SU-DHL-6 (cell line): Measurements from ENCODE around the gene MAML3.

Experiments
- H2AFZ ChIP-seq: fragments of 200-600 bp; sonication (generic); 2 replicates; pipeline ENCODE4 v1.6.1; 2014; ENCODE audit warnings: low read depth, mild to moderate bottlenecking, moderate library complexity, mixed read lengths, antibody characterized with exemption, low read length; ENCODE audit not compliant: severe bottlenecking
- H3F3A ChIP-seq: fragments of 200-600 bp; shearing (Covaris generic); 2 replicates; pipeline ENCODE4 v1.6.0; 2016; ENCODE audit warnings: antibody characterized with exemption, mild to moderate bottlenecking; ENCODE audit not compliant: insufficient read depth
- H3K27ac ChIP-seq: fragments of 200-600 bp; sonication (generic); 2 replicates; pipeline ENCODE4 v1.5.1; 2016; ENCODE audit warnings: low read depth, mild to moderate bottlenecking, low read length, moderate library complexity, mixed read lengths
- H3K27me3 ChIP-seq: fragments of 200-600 bp; sonication (generic), shearing (Covaris generic); 2 replicates; pipeline ENCODE4 v1.6.0; 2014; ENCODE audit warnings: mild to moderate bottlenecking, low read length
- H3K36me3 ChIP-seq: fragments of 200-600 bp; sonication (generic); 2 replicates; pipeline ENCODE4 v1.6.1; 2014; ENCODE audit warnings: mild to moderate bottlenecking, low read length, mixed read lengths
- H3K4me2 ChIP-seq: fragments of 300-600, 200-600 bp; shearing (Covaris generic), sonication (generic); 2 replicates; pipeline ENCODE4 v1.6.0; 2014; ENCODE audit warnings: low read length, low read depth, mild to moderate bottlenecking; ENCODE audit not compliant: poor library complexity, severe bottlenecking
- H3K4me3 ChIP-seq: fragments of 200-600 bp; sonication (generic); 2 replicates; pipeline ENCODE4 v1.5.1; 2014; ENCODE audit warnings: antibody characterized with exemption, low read length, mild to moderate bottlenecking, mixed read lengths; ENCODE audit not compliant: insufficient read depth, poor library complexity, severe bottlenecking
- H3K79me2 ChIP-seq: fragments of 200-600 bp; sonication (generic); 2 replicates; pipeline ENCODE4 v1.6.1; 2014; ENCODE audit warnings: mild to moderate bottlenecking, low read length, moderate library complexity; ENCODE audit not compliant: insufficient read depth
- H3K9ac ChIP-seq: fragments of 200-600 bp; sonication (generic); 2 replicates; pipeline ENCODE4 v1.7.0; 2014; ENCODE audit warnings: mild to moderate bottlenecking, low read length
- H3K9me2 ChIP-seq: fragments of 200-600 bp; sonication (generic); replicated peaks from 2 replicates; pipeline ENCODE4 v1.6.1; 2014; ENCODE audit warnings: low read length; ENCODE audit not compliant: insufficient read depth
- H3K9me3 ChIP-seq: fragments of 200-600 bp; sonication (generic); 2 replicates; pipeline ENCODE4 v1.6.1; 2014; ENCODE audit warnings: low read length, mixed read lengths; ENCODE audit not compliant: insufficient read depth
- H4K20me1 ChIP-seq: fragments of 200-600 bp; sonication (generic); 2 replicates; pipeline ENCODE4 v1.6.1; 2014; ENCODE audit warnings: low read depth, mild to moderate bottlenecking, antibody characterized with exemption, low read length, moderate library complexity, mixed read lengths
- CTCF ChIP-seq: fragments of 200-600 bp; sonication (generic); IDR thresholded peaks from one replicate; pipeline ENCODE4 v1.5.1; 2017; ENCODE audit warnings: antibody characterized with exemption, mild to moderate bottlenecking, low read length, moderate library complexity; ENCODE audit not compliant: insufficient read depth, poor library complexity, severe bottlenecking
- EZH2phosphoT487 ChIP-seq: fragments of 200-600 bp; sonication (generic), shearing (Covaris generic); conservative IDR thresholded peaks from 2 replicates; pipeline ENCODE4 v1.6.1; 2018; ENCODE audit warnings: mild to moderate bottlenecking, antibody characterized with exemption, low read length, moderate library complexity, mixed read lengths

MAML3 gene

GRCh38 chr4:140153419-140153717 is 616 bp downstream of the MAML3 start:
- H4K20me1 ChIP-seq, result no peaks in the 10 kb centered on the region
- no peaks in the 10 kb centered on the region for H3K9me2 ChIP-seq
- no peaks in the 10 kb centered on the region for H3K27me3 ChIP-seq
- no peaks in the 10 kb centered on the region for H3K79me2 ChIP-seq
- H3K9ac ChIP-seq, result peak overlapping the region; percentile 61
- no peaks in the 10 kb centered on the region for H3K36me3 ChIP-seq
- peaks cover 21% of the 10 kb centered on the region for H3F3A ChIP-seq
- H3K27ac ChIP-seq, result no peak overlapping the region
- TF ChIP-seq CTCF (no peak), EZH2phosphoT487 (no peak)
- H2AFZ ChIP-seq, result peak overlapping the region; percentile 68
- H3K4me2 ChIP-seq, result peak overlapping the region; percentile 88
- H3K9me3 ChIP-seq, result no peaks in the 10 kb centered on the region
- H3K4me3 ChIP-seq, result peak overlapping the region; percentile 63

- H3K4me2 ChIP-seq, result peak overlapping the region; percentile 88
- no peaks in the 10 kb centered on the region for H3K9me2 ChIP-seq
- H3K4me3 ChIP-seq, result peak overlapping the region; percentile 63
- H3K9ac ChIP-seq, result peak overlapping the region; percentile 61
- no peak overlapping the region for H3K27ac ChIP-seq
- no peaks in the 10 kb centered on the region for H3K36me3 ChIP-seq
- H3K79me2 ChIP-seq, result no peaks in the 10 kb centered on the region
- H3K27me3 ChIP-seq, result no peaks in the 10 kb centered on the region
- H3K9me3 ChIP-seq, result no peaks in the 10 kb centered on the region
- TF ChIP-seq CTCF (no peak), EZH2phosphoT487 (no peak)
- H4K20me1 ChIP-seq, result no peaks in the 10 kb centered on the region
- H2AFZ ChIP-seq, result peak overlapping the region; percentile 48
- peaks cover 21% of the 10 kb centered on the region for H3F3A ChIP-seq
Observed at GRCh38 chr4:140152751-140153418, 1.1 kb downstream of the MAML3 start.

DNA sequence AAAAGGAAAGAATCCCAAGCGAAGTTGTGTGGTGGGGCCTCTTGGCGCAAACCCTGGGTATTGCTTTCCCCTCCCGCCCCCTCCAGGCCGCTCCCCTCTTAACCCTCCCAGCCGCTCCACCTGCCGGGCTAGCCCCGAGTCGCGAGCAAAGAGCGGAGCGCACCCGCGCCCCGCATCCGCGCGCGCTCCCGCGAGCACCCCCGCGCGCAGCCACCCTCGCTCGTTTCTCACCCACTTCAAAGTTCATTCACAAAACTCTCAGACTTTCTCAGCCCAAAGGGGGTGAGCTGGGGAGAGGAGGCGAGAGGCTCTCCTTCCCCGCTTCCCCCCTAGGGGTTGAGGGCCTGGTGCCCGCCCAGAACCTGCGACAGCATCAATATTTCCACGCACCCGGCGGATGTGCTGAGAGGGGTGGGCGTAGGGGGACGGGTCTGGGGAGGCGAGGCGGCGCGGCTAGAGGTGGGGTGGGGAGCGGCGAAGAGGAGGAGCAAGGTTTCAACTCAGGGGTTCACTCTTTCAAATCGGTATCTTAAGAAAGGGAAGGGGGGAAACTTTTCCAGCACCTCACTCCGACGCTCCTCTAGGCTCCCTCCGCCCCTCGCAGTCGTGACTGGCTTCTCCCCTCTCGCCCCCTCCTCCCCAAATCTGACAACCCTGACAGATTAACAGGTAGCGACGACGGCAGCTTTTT is 1.8 kb downstream of the MAML3 start:
- Histone ChIP-seq H3K36me3 (no peaks in the 10 kb centered on the region), H3K4me2 (peak overlapping the region; percentile 88), H3F3A (peaks cover 21% of the 10 kb centered on the region), H3K79me2 (no peaks in the 10 kb centered on the region), H3K9me2 (no peaks in the 10 kb centered on the region), H3K9ac (peak overlapping the region; percentile 61), H3K27me3 (no peaks in the 10 kb centered on the region), H3K4me3 (peak overlapping the region; percentile 63), H3K27ac (no peak overlapping the region), H4K20me1 (no peaks in the 10 kb centered on the region), H2AFZ (peak overlapping the region; percentile 87), H3K9me3 (no peaks in the 10 kb centered on the region)
- TF ChIP-seq EZH2phosphoT487 (no peak), CTCF (no peak)
